Stomach (tissue), 9 donors: ENCODE measurements around the gene CDCA3. TPM values are rescaled to one million over a fixed set of nuclear protein-coding genes. Genes with fewer than 3 reads are reported as not detected.

ENCODE experiments used
- DNase-seq, 2 donors: peaks; one replicate each; pipeline versions ENCODE4 v3.0.0 to v3.0.0-alpha.2; 2013 to 2019
- H3K27ac ChIP-seq, 5 donors: fragments of 200-600 bp in 4 of 5; sonication (generic) in 4 of 5; one replicate each; pipeline ENCODE4 v1.5.1; 2013 to 2019; ENCODE audit warnings: mild to moderate bottlenecking in 1 of 5, moderate library complexity in 1 of 5
- H3K27me3 ChIP-seq, 3 donors: fragments of 200-600 bp; sonication (generic); one replicate each; pipeline ENCODE4 v1.5.1; 2017 to 2019; ENCODE audit warnings: mixed run types in 1 of 3
- H3K36me3 ChIP-seq, 4 donors: fragments of 200-600 bp; sonication (generic); 1 replicate in 3 of 4; 2 replicates in 1 of 4; pipeline ENCODE4 v1.5.1; 2016 to 2019
- H3K4me1 ChIP-seq, 4 donors: fragments of 200-600 bp; sonication (generic); one replicate each; pipeline ENCODE4 v1.5.1; 2016 to 2019
- H3K4me3 ChIP-seq, 4 donors: fragments of 200-600 bp; sonication (generic) in 3 of 4; one replicate each; pipeline ENCODE4 v1.5.1; 2016 to 2019; ENCODE audit warnings: mild to moderate bottlenecking in 1 of 4
- H3K9me3 ChIP-seq, 4 donors: fragments of 200-600 bp; sonication (generic); one replicate each; pipeline ENCODE4 v1.5.1; 2016 to 2019
- CTCF ChIP-seq, 7 experiments: fragments of 450-650 bp in 4 of 7; fragments of 200-600 bp in 3 of 7; sonication (generic) in 3 of 7; IDR thresholded peaks; one replicate each; pipeline ENCODE4 v1.5.1; 2016 to 2019; ENCODE audit warnings: antibody characterized with exemption in 7 of 7, control low read depth in 2 of 7, mild to moderate bottlenecking in 1 of 7
- EP300 ChIP-seq: sonication (generic); formaldehyde crosslinking; IDR thresholded peaks from one replicate; pipeline ENCODE4 v1.6.1; 2017; ENCODE audit warnings: antibody characterized with exemption
- POLR2A ChIP-seq, 4 donors: fragments of 450-650 bp; IDR thresholded peaks; one replicate each; pipeline ENCODE4 v1.6.1; 2016; ENCODE audit warnings: antibody characterized with exemption in 4 of 4, control low read depth in 2 of 4, mild to moderate bottlenecking in 1 of 4, moderate library complexity in 1 of 4
- POLR2AphosphoS5 ChIP-seq, 3 donors: sonication (generic); formaldehyde crosslinking; IDR thresholded peaks; one replicate each; pipeline ENCODE4 v1.6.1; 2016; ENCODE audit warnings: antibody characterized with exemption in 3 of 3
- WGBS, 5 donors: extraction: QIAGEN DNeasy Blood & Tissue Kit in 3 of 5; methylation state at CpG; one replicate each; pipeline versions ENCODE4 v1.1.5 to v1.1.7; 2013 to 2018; 5-methylcytosine and 5-hydroxymethylcytosine counted together
- intact Hi-C: fragments of 100-400 bp; cut with DNase I; formaldehyde crosslinking; loops from one replicate; pipeline ENCODE4 v1.15.1; 2023; ENCODE audit warnings: low total_unique reads
- polyA plus RNA-seq, 3 donors: library from polyadenylated mRNA; stranded (reverse); fragments of 200-250 nt; gene quantifications; one replicate each; pipeline ENCODE4 v1.2.3, GENCODE V29; 2013
- total RNA-seq, 5 donors: library from RNA; depleted of rRNA; stranded (reverse); fragments of >200 nt; gene quantifications; one replicate each; pipeline versions ENCODE4 v1.1.0 to v1.2.3, GENCODE V29; 2014 to 2016
- donor health status: healthy with polysubstance abuse.
- donor health status: Bipolar disorder and iron deficiency.
- donor health status: healthy.

CDCA3 gene
- total and polyA plus RNA-seq, 8 donors = 2.1 to 56.0 (median 11.0) TPM

- TF ChIP-seq EP300 = no peak
- TF ChIP-seq POLR2AphosphoS5 (IDR thresholded peaks at IDR 0.05) = no peak
- no peak for TF ChIP-seq CTCF (IDR thresholded peaks at IDR 0.05)
- TF ChIP-seq POLR2A (IDR thresholded peaks at IDR 0.05) = no peak
- Histone ChIP-seq H3K27ac (no peak overlapping the region), H3K4me3 (no peak overlapping the region), H3K4me1 (peaks cover 0 to 3% (median 1%) of the 10 kb centered on the region in 4 donors), H3K36me3 (peaks cover 81 to 99% (median 98%) of the 10 kb centered on the region in 4 donors), H3K9me3 (no peaks in the 10 kb centered on the region), H3K27me3 (no peaks in the 10 kb centered on the region)
- WGBS, 5 donors = 92 to 96% (median 95%) methylated on average over 9 of the region's 9 CpGs
- DNase-seq = no peak
- intact Hi-C loops = no loop called here
Measured at GRCh38 chr12:6861391-6861790, 10.3 kb upstream of the CDCA3 start.

GRCh38 chr12:6860942-6861341, 9.9 kb upstream of the CDCA3 start:
- H3K36me3 ChIP-seq = peaks cover 86 to 100% (median 99%) of the 10 kb centered on the region in 4 donors
- 89 to 98% (median 96%) methylated on average over 7 of the region's 7 CpGs for WGBS, 5 donors
- intact Hi-C loops = no loop called here

GRCh38 chr12:6860116-6860515, 9.0 kb upstream of the CDCA3 start:
- TF ChIP-seq CTCF (IDR thresholded peaks at IDR 0.05) (no peak), EP300 (no peak), POLR2AphosphoS5 (IDR thresholded peaks at IDR 0.05) (no peak), POLR2A (IDR thresholded peaks at IDR 0.05) (no peak)
- H3K27ac ChIP-seq = no peak overlapping the region
- no peaks in the 10 kb centered on the region for H3K27me3 ChIP-seq
- H3K4me3 ChIP-seq = no peak overlapping the region
- peaks cover 90 to 100% (median 99%) of the 10 kb centered on the region in 4 donors for H3K36me3 ChIP-seq
- WGBS, 5 donors = 90 to 97% (median 96%) methylated on average over 6 to 9 of the region's 9 CpGs
- no peaks in the 10 kb centered on the region for H3K9me3 ChIP-seq
- no peaks in the 10 kb centered on the region for H3K4me1 ChIP-seq
- DNase-seq = no peak
- intact Hi-C loops = no loop called here

More at GRCh38 chr12:6860942-6861341, 9.9 kb upstream of the CDCA3 start:
- no peak overlapping the region for H3K4me3 ChIP-seq
- TF ChIP-seq CTCF (IDR thresholded peaks at IDR 0.05) (no peak), POLR2AphosphoS5 (IDR thresholded peaks at IDR 0.05) (no peak), EP300 (no peak), POLR2A (IDR thresholded peaks at IDR 0.05) (no peak)
- no peaks in the 10 kb centered on the region for H3K27me3 ChIP-seq
- no peak overlapping the region for H3K27ac ChIP-seq
- no peaks in the 10 kb centered on the region for H3K4me1 ChIP-seq
- no peak for DNase-seq
- H3K9me3 ChIP-seq = no peaks in the 10 kb centered on the region

GRCh38 chr12:6858799-6859198, 7.7 kb upstream of the CDCA3 start:
- intact Hi-C loops = no loop called here
- peaks cover 0 to 10% (median 5%) of the 10 kb centered on the region in 4 donors for H3K4me1 ChIP-seq
- H3K36me3 ChIP-seq = peaks cover 77 to 88% (median 87%) of the 10 kb centered on the region in 4 donors
- no peak overlapping the region for H3K27ac ChIP-seq
- 87 to 100% (median 94%) methylated on average over 2 of the region's 2 CpGs for WGBS, 5 donors
- TF ChIP-seq POLR2A (IDR thresholded peaks at IDR 0.05) (no peak), CTCF (IDR thresholded peaks at IDR 0.05) (no peak), EP300 (no peak), POLR2AphosphoS5 (IDR thresholded peaks at IDR 0.05) (no peak)
- DNase-seq = no peak
- H3K27me3 ChIP-seq = no peaks in the 10 kb centered on the region
- H3K9me3 ChIP-seq = no peaks in the 10 kb centered on the region
- no peak overlapping the region for H3K4me3 ChIP-seq
